ENCODE data around the gene FAM170B.

The FAM170B gene

GRCh38 chr10:49092477-49092876, 41.3 kb downstream of the FAM170B start:
- Histone ChIP-seq H3K4me2 (ENCODE audit: low read length) (no peak overlapping the region), H3F3A (ENCODE audit: control insufficient read depth, insufficient read depth) (no peaks in the 10 kb centered on the region), H3K27me3 (ENCODE audit: control insufficient read depth, low read length) (0 out of 2 replicates have a peak, but pooled peaks cover 3% of the 10 kb centered on the region), H3K9me3 (ENCODE audit: control insufficient read depth, insufficient read depth, low read length) (no peaks in the 10 kb centered on the region), H3K36me3 (ENCODE audit: control insufficient read depth, low read length) (no peaks in the 10 kb centered on the region), H3K9me2 (replicated peaks; ENCODE audit: control insufficient read depth, low read length) (no peaks in the 10 kb centered on the region), H3K27ac (ENCODE audit: low read depth, low read length) (no peak overlapping the region), H3K4me1 (ENCODE audit: control insufficient read depth, low read length) (no peaks in the 10 kb centered on the region), H3K79me2 (ENCODE audit: control insufficient read depth, low read length) (no peaks in the 10 kb centered on the region), H4K20me1 (ENCODE audit: control insufficient read depth, insufficient read depth, low read depth, low read length) (no peaks in the 10 kb centered on the region), H3K4me3 (ENCODE audit: low read length) (no peak overlapping the region)
- TF ChIP-seq EZH2phosphoT487 (IDR thresholded peaks at IDR 0.05; ENCODE audit: borderline replicate concordance, low read length), result no peak
- TF ChIP-seq, protein P1, sequence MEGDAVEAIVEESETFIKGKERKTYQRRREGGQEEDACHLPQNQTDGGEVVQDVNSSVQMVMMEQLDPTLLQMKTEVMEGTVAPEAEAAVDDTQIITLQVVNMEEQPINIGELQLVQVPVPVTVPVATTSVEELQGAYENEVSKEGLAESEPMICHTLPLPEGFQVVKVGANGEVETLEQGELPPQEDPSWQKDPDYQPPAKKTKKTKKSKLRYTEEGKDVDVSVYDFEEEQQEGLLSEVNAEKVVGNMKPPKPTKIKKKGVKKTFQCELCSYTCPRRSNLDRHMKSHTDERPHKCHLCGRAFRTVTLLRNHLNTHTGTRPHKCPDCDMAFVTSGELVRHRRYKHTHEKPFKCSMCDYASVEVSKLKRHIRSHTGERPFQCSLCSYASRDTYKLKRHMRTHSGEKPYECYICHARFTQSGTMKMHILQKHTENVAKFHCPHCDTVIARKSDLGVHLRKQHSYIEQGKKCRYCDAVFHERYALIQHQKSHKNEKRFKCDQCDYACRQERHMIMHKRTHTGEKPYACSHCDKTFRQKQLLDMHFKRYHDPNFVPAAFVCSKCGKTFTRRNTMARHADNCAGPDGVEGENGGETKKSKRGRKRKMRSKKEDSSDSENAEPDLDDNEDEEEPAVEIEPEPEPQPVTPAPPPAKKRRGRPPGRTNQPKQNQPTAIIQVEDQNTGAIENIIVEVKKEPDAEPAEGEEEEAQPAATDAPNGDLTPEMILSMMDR (IDR thresholded peaks at IDR 0.05; ENCODE audit: low read depth, low read length, poor library complexity, severe bottlenecking), result no peak

DNA sequence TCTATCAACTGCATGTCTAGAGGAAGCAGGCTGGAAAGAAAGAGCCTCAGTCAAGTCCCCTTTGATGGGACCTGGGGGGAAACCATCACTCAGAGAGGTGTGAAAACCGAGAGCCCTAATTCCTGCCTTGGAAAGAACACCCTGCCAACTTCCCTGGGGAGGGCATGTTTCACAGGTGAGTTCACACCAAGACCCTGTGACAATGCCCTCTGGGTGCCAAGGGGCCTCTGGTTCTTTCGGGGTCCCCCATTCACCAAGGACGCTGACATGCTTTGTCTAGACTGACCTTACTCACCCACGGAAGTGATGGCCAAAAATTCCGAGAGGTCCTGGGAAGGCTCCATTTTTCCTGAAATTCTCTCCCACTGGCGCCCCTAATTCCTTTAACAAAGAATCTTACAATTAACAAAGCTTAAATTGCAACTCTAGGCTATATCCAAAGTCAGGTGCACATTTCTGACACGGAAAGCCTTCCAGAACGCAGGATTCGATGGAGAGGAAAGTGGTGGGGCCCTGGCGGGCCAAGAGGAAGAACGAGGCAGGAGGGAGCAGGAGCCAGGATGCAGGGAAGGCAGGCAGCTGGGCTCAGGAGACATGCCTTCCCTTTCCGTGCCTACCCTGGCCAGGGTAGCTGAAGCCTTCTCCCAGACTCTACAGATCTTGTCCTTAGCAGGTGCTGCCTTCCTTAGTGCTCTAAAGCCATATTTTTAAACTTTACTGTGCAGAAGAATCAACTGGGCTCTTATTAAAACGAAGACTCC, 42.2 kb downstream of the FAM170B start:
- no peak overlapping the region for H3K4me3 ChIP-seq (ENCODE audit: low read length)
- H3K9me3 ChIP-seq (ENCODE audit: control insufficient read depth, insufficient read depth, low read length), result no peaks in the 10 kb centered on the region
- no peaks in the 10 kb centered on the region for H3K79me2 ChIP-seq (ENCODE audit: control insufficient read depth, low read length)
- no peaks in the 10 kb centered on the region for H3K36me3 ChIP-seq (ENCODE audit: control insufficient read depth, low read length)
- 0 out of 2 replicates have a peak, but pooled peaks cover 3% of the 10 kb centered on the region for H3K27me3 ChIP-seq (ENCODE audit: control insufficient read depth, low read length)
- H3F3A ChIP-seq (ENCODE audit: control insufficient read depth, insufficient read depth), result no peaks in the 10 kb centered on the region
- no peak overlapping the region for H3K27ac ChIP-seq (ENCODE audit: low read depth, low read length)
- H3K4me2 ChIP-seq (ENCODE audit: low read length), result no peak overlapping the region
- TF ChIP-seq EZH2phosphoT487 (IDR thresholded peaks at IDR 0.05; ENCODE audit: borderline replicate concordance, low read length), result no peak
- TF ChIP-seq, protein P1 (IDR thresholded peaks at IDR 0.05; ENCODE audit: low read depth, low read length, poor library complexity, severe bottlenecking), result no peak
- H3K9me2 ChIP-seq (replicated peaks; ENCODE audit: control insufficient read depth, low read length), result no peaks in the 10 kb centered on the region
- H3K4me1 ChIP-seq (ENCODE audit: control insufficient read depth, low read length), result no peaks in the 10 kb centered on the region
- no peaks in the 10 kb centered on the region for H4K20me1 ChIP-seq (ENCODE audit: control insufficient read depth, insufficient read depth, low read depth, low read length)

DNA sequence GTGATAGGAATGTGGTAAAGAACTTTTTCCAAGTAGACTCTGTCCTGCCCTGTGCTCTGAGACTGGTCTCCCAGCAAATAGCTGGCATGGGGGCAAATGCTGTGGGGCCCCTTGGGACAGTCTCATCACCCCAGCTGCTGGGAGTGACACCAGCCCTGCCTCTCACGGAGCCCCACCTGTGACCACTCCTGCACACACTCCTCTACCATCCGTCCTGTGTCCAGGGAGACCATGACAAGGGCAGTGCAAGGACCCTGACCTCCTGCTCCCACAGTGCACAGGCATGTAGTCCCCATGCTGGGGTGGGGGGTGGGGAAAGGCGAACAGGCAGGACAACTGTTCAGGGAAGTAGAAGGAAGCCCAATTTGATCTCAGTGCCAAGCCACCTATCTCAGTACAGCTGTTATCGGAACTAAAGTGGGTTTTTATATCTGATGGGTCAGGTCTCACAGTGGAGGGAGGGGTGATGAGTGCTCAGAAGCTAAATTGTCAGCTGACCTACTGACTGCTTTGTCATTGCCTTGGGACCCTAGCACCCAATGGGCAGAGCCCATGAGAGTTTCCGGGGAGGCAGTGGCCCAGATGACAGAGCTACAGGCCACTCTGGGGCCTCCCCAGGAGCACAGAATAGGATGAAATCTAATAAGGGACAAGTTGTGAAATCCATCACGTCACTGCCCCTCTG, 43.0 kb downstream of the FAM170B start:
- no peaks in the 10 kb centered on the region for H3K36me3 ChIP-seq (ENCODE audit: control insufficient read depth, low read length)
- H3K27me3 ChIP-seq (ENCODE audit: control insufficient read depth, low read length), result 0 out of 2 replicates have a peak, but pooled peaks cover 3% of the 10 kb centered on the region
- H3K4me2 ChIP-seq (ENCODE audit: low read length), result no peak overlapping the region
- H3K9me2 ChIP-seq (replicated peaks; ENCODE audit: control insufficient read depth, low read length), result no peaks in the 10 kb centered on the region
- H4K20me1 ChIP-seq (ENCODE audit: control insufficient read depth, insufficient read depth, low read depth, low read length), result no peaks in the 10 kb centered on the region
- H3K27ac ChIP-seq (ENCODE audit: low read depth, low read length), result no peak overlapping the region
- H3K79me2 ChIP-seq (ENCODE audit: control insufficient read depth, low read length), result no peaks in the 10 kb centered on the region
- H3K4me3 ChIP-seq (ENCODE audit: low read length), result no peak overlapping the region
- TF ChIP-seq, protein P1 (IDR thresholded peaks at IDR 0.05; ENCODE audit: low read depth, low read length, poor library complexity, severe bottlenecking), result no peak
- no peak for TF ChIP-seq EZH2phosphoT487 (IDR thresholded peaks at IDR 0.05; ENCODE audit: borderline replicate concordance, low read length)
- 0 out of 2 replicates have a peak, but pooled peaks cover 3% of the 10 kb centered on the region for H3K9me3 ChIP-seq (ENCODE audit: control insufficient read depth, insufficient read depth, low read length)
- no peaks in the 10 kb centered on the region for H3F3A ChIP-seq (ENCODE audit: control insufficient read depth, insufficient read depth)
- no peaks in the 10 kb centered on the region for H3K4me1 ChIP-seq (ENCODE audit: control insufficient read depth, low read length)
